ENCODE results near the gene MYBBP1A.
"Not testable (repeated sequence)": the region's sequence is repeated elsewhere in the genome, so short reads cannot be mapped to it uniquely, and the experiment has no call there.

The MYBBP1A gene

GRCh38 chr17:4590042-4590441 is 34.9 kb upstream of the MYBBP1A start:
- not testable (repeated sequence) for ATAC-seq

DNA sequence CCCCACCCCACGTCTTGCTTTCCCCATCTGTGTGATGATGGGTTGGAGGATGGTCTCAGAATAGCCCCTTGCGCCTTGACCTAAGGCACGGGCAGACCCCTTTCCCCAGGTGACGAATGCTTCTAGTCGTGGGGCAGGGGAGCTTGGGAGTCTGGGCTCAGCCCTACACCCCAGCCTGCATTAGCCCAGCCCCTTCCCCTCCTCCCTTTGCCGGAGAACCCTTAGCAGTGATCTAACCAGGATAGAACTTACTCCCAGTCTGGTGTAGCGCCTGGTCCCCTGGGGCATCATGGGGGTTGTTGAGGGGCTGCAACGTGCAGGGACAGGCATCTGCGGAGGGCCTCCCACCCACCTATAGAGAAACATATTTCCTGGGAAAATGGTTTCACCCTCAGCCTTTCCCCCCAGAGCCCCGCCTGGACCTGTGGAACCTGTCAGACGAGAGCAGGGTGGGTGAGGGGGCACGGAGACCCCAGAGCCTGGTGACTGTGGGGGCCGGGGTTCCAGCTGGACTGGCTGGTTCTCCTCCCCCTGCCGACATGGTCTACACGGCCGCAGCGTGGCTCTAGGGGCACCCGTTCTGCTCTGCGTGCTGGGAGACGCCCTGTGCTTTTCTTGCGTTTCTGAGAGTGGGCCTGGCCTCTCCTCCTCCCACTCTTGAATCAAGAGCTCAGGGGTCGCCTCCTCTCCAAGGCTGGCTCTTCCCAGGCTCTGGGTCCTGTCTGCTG is 33.9 kb upstream of the MYBBP1A start:
- no peak for ATAC-seq

- ATAC-seq: no peak
These were observed 33.2 kb upstream of the MYBBP1A start for GRCh38 chr17:4588391-4588790.

DNA sequence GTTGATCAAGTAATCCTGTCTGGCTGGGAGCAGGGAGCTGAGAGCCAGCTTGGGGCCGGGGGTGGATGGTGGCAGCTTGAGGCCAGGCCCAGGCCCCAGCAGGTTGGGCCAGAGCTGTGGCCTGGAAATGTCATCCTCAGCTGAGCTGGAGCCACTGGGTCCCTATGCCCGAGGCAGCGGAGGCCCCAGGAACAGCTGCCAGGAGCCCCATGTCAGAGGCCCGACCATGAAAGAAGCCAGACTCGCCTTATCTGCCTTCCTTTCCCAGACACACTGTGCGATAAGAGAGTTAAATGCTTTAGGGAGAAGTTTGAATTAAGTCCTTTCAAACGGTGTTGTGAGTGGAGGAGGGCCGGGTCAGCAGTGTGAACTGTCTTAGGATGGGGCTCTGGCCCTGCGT is 32.6 kb upstream of the MYBBP1A start:
- ATAC-seq: no peak

GRCh38 chr17:4587195-4587594 is 32.0 kb upstream of the MYBBP1A start:
- ATAC-seq: no peak

- ATAC-seq: no peak
These were observed 30.9 kb upstream of the MYBBP1A start for GRCh38 chr17:4586043-4586442.

DNA sequence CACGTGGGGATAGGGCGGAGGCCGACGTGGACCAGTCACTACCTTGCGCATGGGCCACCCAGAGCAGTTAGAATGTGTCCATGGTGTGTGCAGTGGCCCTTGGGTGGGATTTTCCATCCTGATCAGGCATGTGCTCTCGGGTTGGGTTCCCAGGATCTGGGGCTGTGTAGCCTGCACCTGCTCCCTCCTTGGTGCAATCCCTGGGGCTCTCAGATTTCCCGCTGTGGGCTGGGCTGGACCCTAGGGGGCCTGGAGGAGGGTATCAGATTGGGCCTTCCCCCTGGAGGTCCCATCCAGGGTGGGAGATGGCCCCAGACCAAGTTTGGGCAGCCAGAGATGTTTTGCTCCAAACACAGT is 30.4 kb upstream of the MYBBP1A start:
- no peak for ATAC-seq

GRCh38 chr17:4584917-4585637 is 29.9 kb upstream of the MYBBP1A start:
- ATAC-seq: no peak

DNA sequence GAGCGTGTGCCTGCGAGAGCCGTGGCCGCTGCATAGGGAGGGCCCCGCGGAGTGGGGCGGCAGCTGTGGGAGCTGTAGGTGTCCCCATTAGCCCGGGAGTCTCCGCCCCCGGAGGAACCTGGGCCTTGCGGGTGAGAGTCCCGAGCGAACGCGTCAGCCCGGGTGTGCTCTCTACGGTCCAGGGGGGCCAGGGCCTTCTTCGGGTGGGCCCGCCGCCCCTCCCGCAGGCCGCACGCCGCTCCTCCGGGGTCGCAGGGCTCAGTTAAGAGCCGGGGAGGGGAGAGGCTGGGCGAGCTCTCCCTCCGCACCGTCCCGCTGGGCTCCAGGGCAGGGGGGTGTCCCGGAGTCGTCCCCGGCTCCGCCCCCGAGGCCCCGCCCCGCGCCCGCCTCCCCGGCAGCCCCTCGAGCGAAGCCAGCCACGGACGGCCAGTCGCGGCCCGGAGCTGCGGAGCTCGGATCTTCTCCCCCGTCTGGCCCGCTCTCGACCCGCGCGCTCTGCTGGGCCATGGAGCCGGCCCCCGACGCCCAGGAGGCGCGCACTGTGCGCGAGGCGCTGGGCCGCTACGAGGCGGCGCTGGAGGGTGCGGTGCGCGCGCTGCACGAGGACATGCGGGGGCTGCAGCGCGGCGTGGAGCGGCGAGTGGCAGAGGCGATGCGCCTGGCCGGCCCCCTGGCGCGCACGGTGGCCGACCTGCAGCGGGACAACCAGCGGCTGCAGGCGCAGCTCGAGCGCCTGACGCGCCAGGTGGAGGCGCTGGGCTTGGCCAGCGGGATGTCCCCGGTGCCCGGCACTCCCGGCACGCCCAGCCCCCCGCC is 29.1 kb upstream of the MYBBP1A start, which contains the start of gene SMTNL2:
Gene SMTNL2, plus strand, starts transcription at position 429 of the 816 bp plus-strand sequence. Its CDS starts 77 bp downstream, at position 506.
- peak; percentile 34 to 39 for ATAC-seq

- ATAC-seq: peak; percentile 60 to 61
These were observed 28.6 kb upstream of the MYBBP1A start for GRCh38 chr17:4583782-4584100.

DNA sequence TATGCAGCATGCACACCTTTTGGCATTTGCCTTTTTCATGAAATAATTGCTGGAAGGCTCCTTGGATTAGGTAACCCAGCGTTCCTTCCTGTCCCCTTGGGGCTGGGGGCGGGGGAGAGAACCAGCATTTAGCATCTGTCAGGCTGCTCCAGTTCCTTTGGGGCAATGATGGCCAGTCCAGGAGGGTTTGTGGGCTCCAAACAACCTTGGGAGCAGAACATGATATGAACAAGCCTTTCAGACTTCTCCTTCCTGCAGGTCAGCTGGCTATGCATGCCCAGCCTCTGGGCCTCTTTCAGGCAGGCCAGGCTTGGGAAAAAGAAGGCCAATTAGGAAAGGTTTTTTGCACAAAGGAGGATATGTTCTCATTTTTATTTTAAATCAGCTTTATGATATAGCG is 28.0 kb upstream of the MYBBP1A start:
- no peak for ATAC-seq

DNA sequence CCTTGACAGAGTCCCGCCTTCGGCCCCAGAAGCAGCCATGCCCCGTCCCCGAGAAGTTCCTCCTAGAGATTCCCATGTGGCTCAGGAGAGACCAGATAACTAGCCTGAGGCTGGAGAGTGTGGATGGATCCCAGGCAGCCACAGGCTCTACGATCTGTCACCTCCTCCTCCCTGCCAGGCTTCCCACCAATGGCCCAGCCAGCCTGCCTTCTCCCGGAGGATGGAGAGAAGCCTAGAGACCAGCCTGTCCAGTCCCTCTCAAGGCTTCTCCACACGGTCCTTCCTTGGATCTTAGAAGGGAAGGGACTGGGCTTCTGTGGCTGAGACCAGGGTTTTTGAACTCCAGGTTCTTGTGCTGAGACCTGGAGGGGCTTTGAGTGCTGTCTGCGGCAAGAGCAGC is 27.5 kb upstream of the MYBBP1A start:
- ATAC-seq: no peak

GRCh38 chr17:4582101-4582501 is 26.9 kb upstream of the MYBBP1A start:
- no peak for ATAC-seq

DNA sequence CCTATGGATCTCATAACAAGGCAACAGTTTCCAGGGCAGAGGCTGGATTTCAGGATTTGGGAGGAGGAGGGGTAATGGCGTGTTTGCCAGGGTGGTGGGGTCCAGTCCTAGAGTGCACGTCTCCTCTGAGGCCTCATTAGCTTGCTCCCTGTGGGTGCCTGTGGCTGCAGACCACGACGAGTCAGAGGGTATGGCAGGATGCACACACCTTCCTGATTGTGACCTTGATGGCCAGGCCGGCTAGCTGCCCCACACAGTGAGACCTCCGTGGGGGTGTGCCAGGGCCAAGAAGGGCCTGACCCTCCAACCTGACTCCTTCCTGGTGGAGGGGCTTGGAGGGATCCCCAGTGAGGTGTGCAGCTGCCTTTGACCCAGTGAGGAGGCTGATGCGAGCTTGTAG is 25.1 kb upstream of the MYBBP1A start:
- no peak for ATAC-seq

DNA sequence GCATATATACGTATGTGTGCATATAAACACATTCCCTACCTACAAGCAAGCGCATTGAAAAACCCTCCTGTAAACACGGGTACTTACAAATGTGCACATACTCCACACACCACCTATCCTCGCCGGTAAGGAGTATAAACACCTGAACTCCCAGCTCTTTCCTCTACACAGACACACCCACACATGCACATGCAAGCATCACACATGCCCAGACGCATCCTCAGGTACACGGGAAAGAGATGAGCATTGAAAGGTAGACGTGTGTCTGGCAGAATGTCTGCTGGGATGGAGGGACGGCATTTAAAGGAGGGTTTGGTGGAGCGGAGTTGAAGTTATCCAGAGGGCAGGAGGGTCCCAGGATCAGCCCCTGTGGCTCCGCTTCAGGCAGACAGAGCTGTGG is 24.5 kb upstream of the MYBBP1A start:
- no peak for ATAC-seq

DNA sequence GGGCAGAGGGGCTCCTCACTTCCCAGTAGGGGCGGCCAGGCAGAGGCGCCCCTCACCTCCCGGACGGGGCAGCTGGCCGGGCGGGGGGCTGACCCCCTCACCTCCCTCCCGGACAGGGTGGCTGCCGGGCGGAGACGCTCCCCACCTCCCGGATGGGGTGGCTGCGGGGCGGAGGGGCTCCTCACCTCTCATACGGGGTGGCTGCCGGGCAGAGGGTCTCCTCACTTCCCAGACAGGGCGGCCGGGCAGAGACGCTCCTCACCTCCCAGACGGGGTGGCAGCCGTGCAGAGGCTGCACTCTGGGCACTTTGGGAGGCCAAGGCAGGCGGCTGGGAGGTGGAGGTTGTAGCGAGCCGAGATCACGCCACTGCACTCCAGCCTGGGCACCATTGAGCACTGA is 23.2 kb upstream of the MYBBP1A start:
- ATAC-seq: not testable (repeated sequence)

GRCh38 chr17:4577386-4577993 is 22.3 kb upstream of the MYBBP1A start:
- ATAC-seq: no peak

DNA sequence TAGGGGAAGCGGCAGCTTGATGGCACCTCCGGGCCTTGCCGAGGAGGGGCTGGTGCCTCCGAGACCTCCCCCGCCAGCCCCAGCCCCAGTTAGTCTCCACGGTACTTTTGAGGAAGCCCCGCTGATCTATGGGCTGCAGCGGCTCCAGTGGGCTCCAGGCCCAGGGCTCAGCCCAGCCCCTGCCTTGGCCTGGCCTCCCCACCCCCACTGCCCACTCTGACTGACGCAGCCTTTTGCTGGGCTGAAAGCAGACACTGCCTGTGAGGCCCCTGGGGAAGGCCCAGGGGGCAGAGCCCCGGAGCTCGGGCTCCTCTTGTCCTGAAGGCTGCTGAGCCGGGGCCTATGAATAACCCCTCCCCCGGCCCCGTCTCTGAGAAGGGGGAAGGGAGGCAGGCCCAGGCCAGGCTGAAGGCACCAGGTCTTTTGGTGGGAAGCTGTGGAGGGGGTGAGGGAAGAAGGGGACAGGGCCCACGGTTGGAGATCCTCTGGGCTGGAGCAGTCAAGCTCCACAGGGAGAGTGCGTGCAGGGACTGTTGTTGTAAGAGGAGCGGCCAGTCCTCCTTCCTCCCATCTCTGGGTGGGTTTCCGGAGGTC is 21.6 kb upstream of the MYBBP1A start:
- ATAC-seq: no peak

- no peak for ATAC-seq
These were observed 21.0 kb upstream of the MYBBP1A start for GRCh38 chr17:4576161-4576558.

- ATAC-seq: no peak
These were observed 19.4 kb upstream of the MYBBP1A start for GRCh38 chr17:4574448-4575045.

GRCh38 chr17:4573669-4574068 is 18.5 kb upstream of the MYBBP1A start:
- peak; percentile 99 for ATAC-seq

DNA sequence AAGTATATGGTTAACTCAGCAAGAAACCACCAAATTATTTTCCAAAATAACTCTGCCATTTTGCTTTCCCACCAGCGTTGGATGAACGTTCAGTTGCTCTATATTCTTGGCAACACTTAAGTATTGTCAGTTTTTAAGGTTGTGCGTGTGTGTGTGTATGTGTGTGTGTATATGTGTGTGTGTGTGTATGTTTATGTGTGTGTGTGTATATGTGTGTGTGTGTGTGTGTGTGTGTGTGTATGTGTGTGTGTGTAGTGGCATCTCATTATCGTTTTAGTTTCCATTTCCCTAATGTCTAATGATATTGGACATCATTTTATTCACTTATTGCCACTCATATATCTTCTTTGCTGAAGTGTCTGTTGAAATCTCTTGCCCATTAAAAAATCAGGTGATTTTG is 17.9 kb upstream of the MYBBP1A start:
- ATAC-seq: no peak
